ENCODE data around the gene CLTCL1. TPM values are rescaled to one million over a fixed set of nuclear protein-coding genes. Genes with fewer than 3 reads are reported as not detected.

The CLTCL1 gene
- total and polyA plus RNA-seq, 9 of the 15 experiments (the other 6 are each of a cell fraction or from before 2014, with no cell fraction given) = 1.1 to 11.7 (median 5.0) TPM

DNA sequence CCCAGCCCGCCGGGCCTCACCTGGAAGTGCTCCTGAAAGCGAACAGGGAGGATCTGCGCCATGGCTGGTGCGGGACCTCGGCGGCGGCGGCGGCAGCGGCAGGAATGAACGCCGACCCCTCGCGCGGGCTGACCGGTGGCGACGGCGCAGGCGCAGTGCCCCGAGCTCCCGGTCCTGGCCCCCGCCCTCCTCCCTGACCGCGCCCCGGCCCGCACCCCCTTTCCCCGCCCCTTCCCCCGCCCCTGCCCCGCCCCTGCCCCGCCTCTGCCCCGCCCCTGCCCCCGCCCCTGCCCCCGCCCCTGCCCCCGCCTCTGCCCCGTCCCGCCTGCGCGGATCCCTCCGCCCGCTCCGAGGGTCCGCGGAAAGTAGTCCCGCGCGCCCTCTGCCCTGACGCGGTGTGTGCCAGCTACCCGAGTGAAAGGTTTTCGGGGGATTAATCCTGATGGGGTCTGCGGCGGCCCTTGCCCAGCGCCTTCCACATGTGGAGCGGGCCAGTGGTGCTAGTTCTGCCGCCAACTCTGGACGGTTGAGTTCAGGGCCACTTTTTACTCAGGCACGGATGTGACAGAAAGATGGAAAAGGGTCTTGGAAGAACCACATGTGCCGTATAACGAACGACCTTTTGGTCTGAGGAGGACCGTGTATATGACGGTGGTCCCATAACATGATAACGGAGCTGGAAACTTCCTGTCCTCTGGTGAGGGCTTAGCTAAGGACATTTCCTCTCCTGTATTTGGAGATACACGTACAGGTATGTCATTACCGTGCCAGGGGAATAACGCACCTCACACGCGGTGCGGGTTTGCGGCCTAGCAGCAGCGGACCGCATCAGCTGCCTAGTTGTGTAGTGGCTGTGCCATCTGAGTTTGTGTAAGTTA, at the start of gene CLTCL1 (continued):
- TF ChIP-seq CCAR2 (IDR thresholded peaks at IDR 0.05; ENCODE audit: low read depth, low read length) (no peak), RFX1 (IDR thresholded peaks at IDR 0.05) (no peak), GATAD2A (IDR thresholded peaks at IDR 0.05) (peak; percentile 99), SNRNP70 (optimal IDR thresholded peaks at IDR 0.05; ENCODE audit: low read depth, low read length) (no peak), POU5F1 (IDR thresholded peaks at IDR 0.05; ENCODE audit: borderline replicate concordance, low read depth, low read length, partially characterized antibody) (no peak), HMG20A (CRISPR knock-in tag; conservative IDR thresholded peaks at IDR 0.05) (peak; percentile 58; the same call in 1 of the 2 replicates), NFXL1 (CRISPR knock-in tag; IDR thresholded peaks at IDR 0.05) (no peak), HNRNPUL1 (IDR thresholded peaks at IDR 0.05; ENCODE audit: low read length) (0 out of 2 replicates have a peak, but pooled peaks have one; percentile 17), ZNF408 (CRISPR knock-in tag; IDR thresholded peaks at IDR 0.05; ENCODE audit: low read depth) (no peak), HOXB6 (CRISPR knock-in tag; IDR thresholded peaks at IDR 0.05; ENCODE audit: borderline replicate concordance) (0 out of 2 replicates have a peak, but pooled peaks have one; percentile 69)
- TF ChIP-seq, protein P1, sequence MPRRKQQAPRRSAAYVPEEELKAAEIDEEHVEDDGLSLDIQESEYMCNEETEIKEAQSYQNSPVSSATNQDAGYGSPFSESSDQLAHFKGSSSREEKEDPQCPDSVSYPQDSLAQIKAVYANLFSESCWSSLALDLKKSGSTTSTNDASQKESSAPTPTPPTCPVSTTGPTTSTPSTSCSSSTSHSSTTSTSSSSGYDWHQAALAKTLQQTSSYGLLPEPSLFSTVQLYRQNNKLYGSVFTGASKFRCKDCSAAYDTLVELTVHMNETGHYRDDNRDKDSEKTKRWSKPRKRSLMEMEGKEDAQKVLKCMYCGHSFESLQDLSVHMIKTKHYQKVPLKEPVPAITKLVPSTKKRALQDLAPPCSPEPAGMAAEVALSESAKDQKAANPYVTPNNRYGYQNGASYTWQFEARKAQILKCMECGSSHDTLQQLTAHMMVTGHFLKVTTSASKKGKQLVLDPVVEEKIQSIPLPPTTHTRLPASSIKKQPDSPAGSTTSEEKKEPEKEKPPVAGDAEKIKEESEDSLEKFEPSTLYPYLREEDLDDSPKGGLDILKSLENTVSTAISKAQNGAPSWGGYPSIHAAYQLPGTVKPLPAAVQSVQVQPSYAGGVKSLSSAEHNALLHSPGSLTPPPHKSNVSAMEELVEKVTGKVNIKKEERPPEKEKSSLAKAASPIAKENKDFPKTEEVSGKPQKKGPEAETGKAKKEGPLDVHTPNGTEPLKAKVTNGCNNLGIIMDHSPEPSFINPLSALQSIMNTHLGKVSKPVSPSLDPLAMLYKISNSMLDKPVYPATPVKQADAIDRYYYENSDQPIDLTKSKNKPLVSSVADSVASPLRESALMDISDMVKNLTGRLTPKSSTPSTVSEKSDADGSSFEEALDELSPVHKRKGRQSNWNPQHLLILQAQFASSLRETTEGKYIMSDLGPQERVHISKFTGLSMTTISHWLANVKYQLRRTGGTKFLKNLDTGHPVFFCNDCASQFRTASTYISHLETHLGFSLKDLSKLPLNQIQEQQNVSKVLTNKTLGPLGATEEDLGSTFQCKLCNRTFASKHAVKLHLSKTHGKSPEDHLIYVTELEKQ (CRISPR knock-in tag; IDR thresholded peaks at IDR 0.05) = no peak
- TF ChIP-seq, protein P2, sequence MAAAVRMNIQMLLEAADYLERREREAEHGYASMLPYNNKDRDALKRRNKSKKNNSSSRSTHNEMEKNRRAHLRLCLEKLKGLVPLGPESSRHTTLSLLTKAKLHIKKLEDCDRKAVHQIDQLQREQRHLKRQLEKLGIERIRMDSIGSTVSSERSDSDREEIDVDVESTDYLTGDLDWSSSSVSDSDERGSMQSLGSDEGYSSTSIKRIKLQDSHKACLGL (CRISPR knock-in tag; IDR thresholded peaks at IDR 0.05; ENCODE audit: borderline replicate concordance, poor library complexity, severe bottlenecking) = peak; percentile 62
- TF ChIP-seq, protein P3, sequence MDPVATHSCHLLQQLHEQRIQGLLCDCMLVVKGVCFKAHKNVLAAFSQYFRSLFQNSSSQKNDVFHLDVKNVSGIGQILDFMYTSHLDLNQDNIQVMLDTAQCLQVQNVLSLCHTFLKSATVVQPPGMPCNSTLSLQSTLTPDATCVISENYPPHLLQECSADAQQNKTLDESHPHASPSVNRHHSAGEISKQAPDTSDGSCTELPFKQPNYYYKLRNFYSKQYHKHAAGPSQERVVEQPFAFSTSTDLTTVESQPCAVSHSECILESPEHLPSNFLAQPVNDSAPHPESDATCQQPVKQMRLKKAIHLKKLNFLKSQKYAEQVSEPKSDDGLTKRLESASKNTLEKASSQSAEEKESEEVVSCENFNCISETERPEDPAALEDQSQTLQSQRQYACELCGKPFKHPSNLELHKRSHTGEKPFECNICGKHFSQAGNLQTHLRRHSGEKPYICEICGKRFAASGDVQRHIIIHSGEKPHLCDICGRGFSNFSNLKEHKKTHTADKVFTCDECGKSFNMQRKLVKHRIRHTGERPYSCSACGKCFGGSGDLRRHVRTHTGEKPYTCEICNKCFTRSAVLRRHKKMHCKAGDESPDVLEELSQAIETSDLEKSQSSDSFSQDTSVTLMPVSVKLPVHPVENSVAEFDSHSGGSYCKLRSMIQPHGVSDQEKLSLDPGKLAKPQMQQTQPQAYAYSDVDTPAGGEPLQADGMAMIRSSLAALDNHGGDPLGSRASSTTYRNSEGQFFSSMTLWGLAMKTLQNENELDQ (CRISPR knock-in tag; IDR thresholded peaks at IDR 0.05; ENCODE audit: borderline replicate concordance) = peak; percentile 99
- TF ChIP-seq, protein P4, sequence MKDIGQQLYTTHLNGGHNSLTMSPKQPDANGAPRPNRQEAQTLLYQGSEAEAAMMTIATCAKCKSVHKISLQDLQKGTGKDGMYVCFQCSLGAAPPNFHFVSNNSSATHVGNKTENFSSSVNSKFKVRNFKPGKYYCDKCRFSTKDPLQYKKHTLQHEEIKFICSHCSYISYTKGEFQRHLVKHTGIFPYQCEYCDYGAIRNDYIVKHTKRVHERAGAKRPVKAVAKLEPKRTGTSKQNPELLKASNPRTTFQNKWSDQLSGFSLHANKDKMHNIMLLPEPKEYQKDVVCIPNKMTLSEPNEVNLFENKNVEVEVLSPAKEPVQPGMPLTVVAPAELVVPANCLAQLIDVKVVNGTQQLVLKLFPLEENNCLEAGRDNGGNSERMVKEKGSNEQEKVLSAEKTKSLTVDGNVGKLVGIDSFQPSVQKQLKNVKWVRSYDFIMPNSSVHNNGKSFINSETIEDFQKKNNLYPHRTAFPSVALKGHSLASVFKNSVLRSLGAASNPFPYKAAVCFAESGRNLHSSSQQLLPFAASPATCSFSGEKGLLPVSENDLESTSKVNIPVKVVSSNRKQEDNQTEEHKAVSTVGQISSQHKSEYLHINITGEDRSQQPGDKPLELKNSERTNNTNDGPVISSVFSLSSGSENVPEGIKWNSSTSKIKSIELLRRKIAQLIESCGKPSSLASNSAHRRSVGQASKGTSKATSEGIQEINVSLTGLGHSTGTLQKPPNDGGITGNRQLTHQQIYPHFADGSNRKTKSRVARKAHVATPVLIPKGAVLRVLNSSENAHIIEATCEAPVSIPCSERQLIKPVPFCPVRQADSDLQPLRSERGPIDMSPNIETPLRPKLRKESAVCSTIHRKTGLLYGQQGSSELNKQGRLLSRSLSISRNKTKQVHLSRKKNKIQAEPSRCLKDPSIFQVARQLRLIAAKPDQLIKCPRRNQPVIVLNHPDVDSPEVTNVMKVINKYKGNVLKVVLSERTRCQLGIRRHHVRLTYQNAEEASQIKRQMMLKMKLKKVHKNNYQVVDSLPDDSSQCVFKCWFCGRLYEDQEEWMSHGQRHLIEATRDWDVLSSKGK (CRISPR knock-in tag; IDR thresholded peaks at IDR 0.05) = no peak
- TF ChIP-seq, protein P5, sequence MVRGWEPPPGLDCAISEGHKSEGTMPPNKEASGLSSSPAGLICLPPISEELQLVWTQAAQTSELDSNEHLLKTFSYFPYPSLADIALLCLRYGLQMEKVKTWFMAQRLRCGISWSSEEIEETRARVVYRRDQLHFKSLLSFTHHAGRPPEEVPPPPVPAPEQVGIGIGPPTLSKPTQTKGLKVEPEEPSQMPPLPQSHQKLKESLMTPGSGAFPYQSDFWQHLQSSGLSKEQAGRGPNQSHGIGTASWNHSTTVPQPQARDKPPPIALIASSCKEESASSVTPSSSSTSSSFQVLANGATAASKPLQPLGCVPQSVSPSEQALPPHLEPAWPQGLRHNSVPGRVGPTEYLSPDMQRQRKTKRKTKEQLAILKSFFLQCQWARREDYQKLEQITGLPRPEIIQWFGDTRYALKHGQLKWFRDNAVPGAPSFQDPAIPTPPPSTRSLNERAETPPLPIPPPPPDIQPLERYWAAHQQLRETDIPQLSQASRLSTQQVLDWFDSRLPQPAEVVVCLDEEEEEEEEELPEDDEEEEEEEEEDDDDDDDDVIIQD (CRISPR knock-in tag; IDR thresholded peaks at IDR 0.05) = no peak
